Fibroblast of mammary gland (primary cell): ENCODE data around the gene TMEM115.

Experiments used
- DNase-seq: peaks from one replicate; pipeline ENCODE4 v3.0.0-alpha.2; 2010; ENCODE audit warnings: low read depth
- H3K4me3 ChIP-seq: 2 replicates; pipeline ENCODE4 v1.5.1; 2011; ENCODE audit warnings: low read depth, mild to moderate bottlenecking, low read length, moderate library complexity; ENCODE audit not compliant: control insufficient read depth
- CTCF ChIP-seq: conservative IDR thresholded peaks from 2 replicates; pipeline ENCODE4 v1.5.1; 2011; ENCODE audit warnings: low read depth, low read length, inconsistent platforms; ENCODE audit not compliant: control insufficient read depth, insufficient read depth

TMEM115 gene

GRCh38 chr3:50358355-50358910 lies 888 bp downstream of the TMEM115 start:
- H3K4me3 ChIP-seq = peak overlapping the region; percentile 82
- no peak for DNase-seq
- no peak for TF ChIP-seq CTCF

- TF ChIP-seq CTCF = no peak
- H3K4me3 ChIP-seq = peak overlapping the region; percentile 82
- no peak for DNase-seq
Observed at GRCh38 chr3:50357481-50357880, 1.8 kb downstream of the TMEM115 start.

GRCh38 chr3:50356553-50356952 lies 2.8 kb downstream of the TMEM115 start:
- peak; percentile 61 for DNase-seq
- no peak for TF ChIP-seq CTCF
- peak overlapping the region; percentile 82 for H3K4me3 ChIP-seq

GRCh38 chr3:50355829-50356552 lies 3.3 kb downstream of the TMEM115 start:
- peak overlapping the region; percentile 82 for H3K4me3 ChIP-seq
- DNase-seq = no peak
- TF ChIP-seq CTCF = no peak

- no peak overlapping the region for H3K4me3 ChIP-seq
- no peak for TF ChIP-seq CTCF
- no peak for DNase-seq
Observed at GRCh38 chr3:50354850-50355249, 4.5 kb downstream of the TMEM115 start.

GRCh38 chr3:50354186-50354764 lies 5.0 kb downstream of the TMEM115 start:
- H3K4me3 ChIP-seq = no peak overlapping the region
- no peak for TF ChIP-seq CTCF
- DNase-seq = no peak
